Measurements from ENCODE around the gene CDKN2C. TPM values are rescaled to one million over a fixed set of nuclear protein-coding genes. Genes with fewer than 3 reads are reported as not detected.
"Not testable (repeated sequence)": the region's sequence is repeated elsewhere in the genome, so short reads cannot be mapped to it uniquely, and the experiment has no call there.

The CDKN2C gene
- polyA plus RNA-seq, 1 of the 3 experiments (the other 2 are of a cell fraction): 27.0 TPM

DNA sequence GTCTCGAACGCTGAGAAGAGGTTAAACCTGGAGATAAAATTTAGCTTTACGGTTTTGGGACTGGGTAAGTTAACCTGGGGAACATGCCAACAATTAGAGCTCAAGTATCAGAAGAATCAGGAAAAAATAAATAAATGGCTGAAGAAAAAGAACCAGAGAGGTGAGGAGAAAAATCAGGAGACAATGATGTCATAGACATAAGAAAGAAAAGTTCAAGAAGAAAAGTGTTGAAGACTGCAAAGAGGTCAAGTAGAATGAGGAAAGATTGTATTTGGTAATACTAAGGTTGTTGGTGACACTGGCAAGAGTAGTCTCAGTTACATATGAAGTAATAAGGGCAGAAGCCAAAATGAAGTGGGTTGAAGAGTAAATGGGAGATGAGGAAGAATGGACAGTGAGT, 26.0 kb downstream of the CDKN2C start:
- TF ChIP-seq FOXM1 (IDR thresholded peaks at IDR 0.05; ENCODE audit: low read depth) (no peak), RXRA (IDR thresholded peaks at IDR 0.05; ENCODE audit: borderline replicate concordance, low read depth) (no peak), ELF1 (IDR thresholded peaks at IDR 0.05) (no peak), NRF1 (IDR thresholded peaks at IDR 0.05; ENCODE audit: low read depth, low read length) (no peak), TEAD4 (IDR thresholded peaks at IDR 0.05; ENCODE audit: borderline replicate concordance, insufficient read depth) (no peak)
- TF ChIP-seq, protein P1, sequence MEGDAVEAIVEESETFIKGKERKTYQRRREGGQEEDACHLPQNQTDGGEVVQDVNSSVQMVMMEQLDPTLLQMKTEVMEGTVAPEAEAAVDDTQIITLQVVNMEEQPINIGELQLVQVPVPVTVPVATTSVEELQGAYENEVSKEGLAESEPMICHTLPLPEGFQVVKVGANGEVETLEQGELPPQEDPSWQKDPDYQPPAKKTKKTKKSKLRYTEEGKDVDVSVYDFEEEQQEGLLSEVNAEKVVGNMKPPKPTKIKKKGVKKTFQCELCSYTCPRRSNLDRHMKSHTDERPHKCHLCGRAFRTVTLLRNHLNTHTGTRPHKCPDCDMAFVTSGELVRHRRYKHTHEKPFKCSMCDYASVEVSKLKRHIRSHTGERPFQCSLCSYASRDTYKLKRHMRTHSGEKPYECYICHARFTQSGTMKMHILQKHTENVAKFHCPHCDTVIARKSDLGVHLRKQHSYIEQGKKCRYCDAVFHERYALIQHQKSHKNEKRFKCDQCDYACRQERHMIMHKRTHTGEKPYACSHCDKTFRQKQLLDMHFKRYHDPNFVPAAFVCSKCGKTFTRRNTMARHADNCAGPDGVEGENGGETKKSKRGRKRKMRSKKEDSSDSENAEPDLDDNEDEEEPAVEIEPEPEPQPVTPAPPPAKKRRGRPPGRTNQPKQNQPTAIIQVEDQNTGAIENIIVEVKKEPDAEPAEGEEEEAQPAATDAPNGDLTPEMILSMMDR (IDR thresholded peaks at IDR 0.05): no peak
- H3F3A ChIP-seq (replicated peaks; ENCODE audit: insufficient read depth): no peaks in the 10 kb centered on the region
- H3K4me2 ChIP-seq: no peak overlapping the region
- H3K4me3 ChIP-seq (ENCODE audit: low read depth in 2 of 2, low read length in 1 of 2): no peak overlapping the region
- no peaks in the 10 kb centered on the region for H3K27me3 ChIP-seq (ENCODE audit: insufficient read depth)
- DNase-seq: no peak
- ChIA-PET CTCF (interaction anchor here (0.6 to 1.3 kb wide), 2 partner anchors 23 to 222 kb away, joined by 3 to 4 read pairs; no protein-coding TSS in a partner anchor), POLR2A (no interaction called here)
- H3K79me2 ChIP-seq (ENCODE audit: insufficient read depth): peaks cover 13% of the 10 kb centered on the region; the same call in 1 of the 2 replicates
- no peak overlapping the region for H3K9ac ChIP-seq
- 87% methylated on average over 3 of the region's 3 CpGs for WGBS (ENCODE audit: low lambda C conversion rate)
- H3K27ac ChIP-seq (ENCODE audit: low read depth in 2 of 2, low read length in 1 of 2): no peak overlapping the region
- H4K20me1 ChIP-seq (ENCODE audit: insufficient read depth): no peaks in the 10 kb centered on the region
- no peaks in the 10 kb centered on the region for H3K9me3 ChIP-seq
- H3K4me1 ChIP-seq (ENCODE audit: control insufficient read depth in 1 of 2, insufficient read depth in 2 of 2, low read depth in 1 of 2, low read length in 1 of 2): no peaks in the 10 kb centered on the region
- H2AFZ ChIP-seq (ENCODE audit: low read depth): no peak overlapping the region
- no peaks in the 10 kb centered on the region for H3K9me2 ChIP-seq
- H3K36me3 ChIP-seq (replicated peaks in 1 of 2; ENCODE audit: control insufficient read depth in 1 of 2, insufficient read depth in 2 of 2, low read length in 1 of 2): peaks cover 0 to 8% of the 10 kb centered on the region in 2 experiments

DNA sequence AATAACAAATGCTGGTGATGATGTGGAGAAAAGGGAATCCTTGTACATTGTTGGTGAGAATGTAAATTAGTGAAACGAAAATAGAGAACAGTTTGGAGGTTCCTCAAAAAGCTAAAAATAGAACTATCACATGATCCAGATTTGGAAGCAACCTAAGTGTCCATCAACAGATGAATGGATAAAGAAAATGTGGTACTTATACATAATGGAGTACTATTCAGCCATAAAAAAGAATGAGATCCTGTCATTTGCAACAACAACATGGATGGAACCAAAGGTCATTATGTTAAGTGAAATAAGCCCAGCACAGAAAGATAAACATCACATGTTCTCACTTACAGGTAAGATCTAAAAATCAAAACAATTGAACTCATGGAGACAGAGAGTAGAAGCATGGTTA, 29.3 kb downstream of the CDKN2C start:
- CTCF ChIA-PET; H3K36me3 ChIP-seq (replicated peaks in 1 of 2; ENCODE audit: control insufficient read depth in 1 of 2, insufficient read depth in 2 of 2, low read length in 1 of 2); H3K27ac ChIP-seq (ENCODE audit: low read depth in 2 of 2, low read length in 1 of 2); POLR2A ChIA-PET; H3K4me1 ChIP-seq (ENCODE audit: control insufficient read depth in 1 of 2, insufficient read depth in 2 of 2, low read depth in 1 of 2, low read length in 1 of 2); H3K9me2 ChIP-seq; H3K27me3 ChIP-seq (ENCODE audit: insufficient read depth); H2AFZ ChIP-seq (ENCODE audit: low read depth); DNase-seq; H4K20me1 ChIP-seq (ENCODE audit: insufficient read depth); H3K9ac ChIP-seq; H3K9me3 ChIP-seq; H3K79me2 ChIP-seq (ENCODE audit: insufficient read depth); H3F3A ChIP-seq (replicated peaks; ENCODE audit: insufficient read depth); H3K4me3 ChIP-seq (ENCODE audit: low read depth in 2 of 2, low read length in 1 of 2); H3K4me2 ChIP-seq: not testable (repeated sequence)
- WGBS (ENCODE audit: low lambda C conversion rate): 97% methylated on average over 1 of the region's 1 CpG

DNA sequence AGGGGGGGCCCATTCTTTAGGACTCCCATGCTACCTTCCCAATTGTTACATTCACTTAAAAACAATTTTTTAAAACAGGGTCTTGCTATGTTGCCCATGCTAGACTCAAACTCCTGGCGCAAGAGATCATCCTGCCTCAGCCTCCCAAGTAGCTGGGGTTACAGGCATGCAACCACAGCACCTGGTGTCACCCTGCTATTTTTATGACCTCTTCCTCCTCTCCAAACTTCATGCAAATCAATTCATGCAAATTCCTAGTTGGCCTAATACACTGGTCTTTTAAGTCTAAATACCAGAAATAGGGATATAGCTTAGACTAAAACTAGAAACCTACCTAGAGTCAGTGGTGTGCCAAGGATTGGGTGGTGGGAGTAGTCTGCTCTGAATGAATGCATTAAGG, 30.1 kb downstream of the CDKN2C start:
- POLR2A ChIA-PET: no interaction called here
- H4K20me1 ChIP-seq (ENCODE audit: insufficient read depth): no peaks in the 10 kb centered on the region
- no peaks in the 10 kb centered on the region for H3F3A ChIP-seq (replicated peaks; ENCODE audit: insufficient read depth)
- no peaks in the 10 kb centered on the region for H3K9me3 ChIP-seq
- H3K4me2 ChIP-seq: no peak overlapping the region
- no peaks in the 10 kb centered on the region for H3K9me2 ChIP-seq
- TF ChIP-seq RFX5 (IDR thresholded peaks at IDR 0.05; ENCODE audit: low read length) (no peak), NRF1 (IDR thresholded peaks at IDR 0.05; ENCODE audit: low read depth, low read length) (no peak), GABPA (IDR thresholded peaks at IDR 0.05; ENCODE audit: low read depth) (no peak), NFIC (IDR thresholded peaks at IDR 0.05; ENCODE audit: borderline replicate concordance) (no peak)
- DNase-seq: no peak
- no peaks in the 10 kb centered on the region for H3K79me2 ChIP-seq (ENCODE audit: insufficient read depth)
- peaks cover 0 to 2% of the 10 kb centered on the region in 2 experiments for H3K36me3 ChIP-seq (replicated peaks in 1 of 2; ENCODE audit: control insufficient read depth in 1 of 2, insufficient read depth in 2 of 2, low read length in 1 of 2)
- CTCF ChIA-PET: interaction anchor here (0.8 kb wide), 1 partner anchor 9 kb away, joined by 3 read pairs; no protein-coding TSS in a partner anchor
- no peaks in the 10 kb centered on the region for H3K27me3 ChIP-seq (ENCODE audit: insufficient read depth)
- no peaks in the 10 kb centered on the region for H3K4me1 ChIP-seq (ENCODE audit: control insufficient read depth in 1 of 2, insufficient read depth in 2 of 2, low read depth in 1 of 2, low read length in 1 of 2)
- H3K9ac ChIP-seq: no peak overlapping the region
- H3K4me3 ChIP-seq (ENCODE audit: low read depth in 2 of 2, low read length in 1 of 2): no peak overlapping the region
- H3K27ac ChIP-seq (ENCODE audit: low read depth in 2 of 2, low read length in 1 of 2): no peak overlapping the region
- H2AFZ ChIP-seq (ENCODE audit: low read depth): no peak overlapping the region
- 100% methylated on average over 1 of the region's 1 CpG for WGBS (ENCODE audit: low lambda C conversion rate)

All from SK-N-SH (cell line).